ENCODE results near the gene PTPRT.

DNA sequence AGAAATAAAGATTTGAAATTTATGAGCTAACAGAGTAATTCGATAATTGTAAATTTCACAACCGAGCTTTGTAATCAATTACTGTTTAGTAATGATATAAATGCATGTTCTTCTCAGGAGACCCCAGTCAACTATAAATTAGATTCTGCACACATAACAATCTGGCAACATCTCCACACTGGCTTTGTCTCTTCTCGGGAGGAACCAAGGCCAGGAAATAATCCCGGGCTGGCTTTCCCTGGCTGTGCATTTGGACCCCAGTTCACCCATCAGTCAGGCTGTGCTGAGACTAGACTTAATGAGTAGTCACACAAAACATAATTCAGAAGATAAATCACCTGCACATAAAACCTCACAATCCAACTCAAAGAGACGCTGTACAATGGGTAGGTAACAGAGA, 65.5 kb downstream of the PTPRT start:
- TF ChIP-seq, protein P1, sequence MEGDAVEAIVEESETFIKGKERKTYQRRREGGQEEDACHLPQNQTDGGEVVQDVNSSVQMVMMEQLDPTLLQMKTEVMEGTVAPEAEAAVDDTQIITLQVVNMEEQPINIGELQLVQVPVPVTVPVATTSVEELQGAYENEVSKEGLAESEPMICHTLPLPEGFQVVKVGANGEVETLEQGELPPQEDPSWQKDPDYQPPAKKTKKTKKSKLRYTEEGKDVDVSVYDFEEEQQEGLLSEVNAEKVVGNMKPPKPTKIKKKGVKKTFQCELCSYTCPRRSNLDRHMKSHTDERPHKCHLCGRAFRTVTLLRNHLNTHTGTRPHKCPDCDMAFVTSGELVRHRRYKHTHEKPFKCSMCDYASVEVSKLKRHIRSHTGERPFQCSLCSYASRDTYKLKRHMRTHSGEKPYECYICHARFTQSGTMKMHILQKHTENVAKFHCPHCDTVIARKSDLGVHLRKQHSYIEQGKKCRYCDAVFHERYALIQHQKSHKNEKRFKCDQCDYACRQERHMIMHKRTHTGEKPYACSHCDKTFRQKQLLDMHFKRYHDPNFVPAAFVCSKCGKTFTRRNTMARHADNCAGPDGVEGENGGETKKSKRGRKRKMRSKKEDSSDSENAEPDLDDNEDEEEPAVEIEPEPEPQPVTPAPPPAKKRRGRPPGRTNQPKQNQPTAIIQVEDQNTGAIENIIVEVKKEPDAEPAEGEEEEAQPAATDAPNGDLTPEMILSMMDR (IDR thresholded peaks at IDR 0.05), result no peak
- TF ChIP-seq POLR2A (IDR thresholded peaks at IDR 0.05) (no peak), POLR2AphosphoS5 (IDR thresholded peaks at IDR 0.05; ENCODE audit: insufficient read depth in 1 of 2, low read depth in 1 of 2) (no peak)
